ENCODE measurements around the gene CACNA1G. TPM values are rescaled to one million over a fixed set of nuclear protein-coding genes. Genes with fewer than 3 reads are reported as not detected.
A peak's percentile ranks its signal among the peaks of the same experiment; 100 is the strongest.

The CACNA1G gene
- total RNA-seq, 1 experiment from 2014 or later, result 6.7 TPM

DNA sequence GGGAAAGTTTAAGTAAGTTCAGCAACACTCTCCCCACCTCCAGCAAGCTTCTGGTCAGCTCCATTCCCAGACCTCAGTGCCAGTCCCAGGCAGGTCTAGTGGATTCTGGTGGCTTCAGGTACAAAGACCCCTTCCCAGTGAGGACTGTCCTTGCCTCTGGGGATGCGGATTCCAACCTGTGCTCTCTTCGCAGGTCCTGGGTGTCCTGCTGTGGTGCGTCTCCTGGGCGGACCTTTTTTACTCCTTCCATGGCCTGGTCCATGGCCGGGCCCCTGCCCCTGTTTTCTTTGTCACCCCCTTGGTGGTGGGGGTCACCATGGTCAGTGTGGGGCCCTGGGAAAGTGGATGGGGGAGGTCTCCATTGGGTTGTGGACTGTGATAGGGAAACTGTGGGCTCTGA lies 96.0 kb downstream of the CACNA1G start:
- Mint-ChIP-seq H3K36me3 (no peaks in the 10 kb centered on the region), H3K4me1 (peaks cover 8% of the 10 kb centered on the region), H3K9me3 (0 out of 2 replicates have a peak, but pooled peaks cover 3% of the 10 kb centered on the region), H3K27me3 (ENCODE audit: low read depth) (no peaks in the 10 kb centered on the region), H3K4me3 (no peak overlapping the region), H3K27ac (no peak overlapping the region)
- no peak; the same call in 1 of the 2 replicates for ATAC-seq
- DNase-seq (ENCODE audit: low spot score), result no peak
- POLR2A ChIA-PET, result no interaction called here
- CTCF ChIA-PET, result no interaction called here
- TF ChIP-seq, protein P1, sequence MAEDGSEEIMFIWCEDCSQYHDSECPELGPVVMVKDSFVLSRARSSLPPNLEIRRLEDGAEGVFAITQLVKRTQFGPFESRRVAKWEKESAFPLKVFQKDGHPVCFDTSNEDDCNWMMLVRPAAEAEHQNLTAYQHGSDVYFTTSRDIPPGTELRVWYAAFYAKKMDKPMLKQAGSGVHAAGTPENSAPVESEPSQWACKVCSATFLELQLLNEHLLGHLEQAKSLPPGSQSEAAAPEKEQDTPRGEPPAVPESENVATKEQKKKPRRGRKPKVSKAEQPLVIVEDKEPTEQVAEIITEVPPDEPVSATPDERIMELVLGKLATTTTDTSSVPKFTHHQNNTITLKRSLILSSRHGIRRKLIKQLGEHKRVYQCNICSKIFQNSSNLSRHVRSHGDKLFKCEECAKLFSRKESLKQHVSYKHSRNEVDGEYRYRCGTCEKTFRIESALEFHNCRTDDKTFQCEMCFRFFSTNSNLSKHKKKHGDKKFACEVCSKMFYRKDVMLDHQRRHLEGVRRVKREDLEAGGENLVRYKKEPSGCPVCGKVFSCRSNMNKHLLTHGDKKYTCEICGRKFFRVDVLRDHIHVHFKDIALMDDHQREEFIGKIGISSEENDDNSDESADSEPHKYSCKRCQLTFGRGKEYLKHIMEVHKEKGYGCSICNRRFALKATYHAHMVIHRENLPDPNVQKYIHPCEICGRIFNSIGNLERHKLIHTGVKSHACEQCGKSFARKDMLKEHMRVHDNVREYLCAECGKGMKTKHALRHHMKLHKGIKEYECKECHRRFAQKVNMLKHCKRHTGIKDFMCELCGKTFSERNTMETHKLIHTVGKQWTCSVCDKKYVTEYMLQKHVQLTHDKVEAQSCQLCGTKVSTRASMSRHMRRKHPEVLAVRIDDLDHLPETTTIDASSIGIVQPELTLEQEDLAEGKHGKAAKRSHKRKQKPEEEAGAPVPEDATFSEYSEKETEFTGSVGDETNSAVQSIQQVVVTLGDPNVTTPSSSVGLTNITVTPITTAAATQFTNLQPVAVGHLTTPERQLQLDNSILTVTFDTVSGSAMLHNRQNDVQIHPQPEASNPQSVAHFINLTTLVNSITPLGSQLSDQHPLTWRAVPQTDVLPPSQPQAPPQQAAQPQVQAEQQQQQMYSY (CRISPR knock-in tag; IDR thresholded peaks at IDR 0.05), result peak; percentile 45
- TF ChIP-seq, protein P2, sequence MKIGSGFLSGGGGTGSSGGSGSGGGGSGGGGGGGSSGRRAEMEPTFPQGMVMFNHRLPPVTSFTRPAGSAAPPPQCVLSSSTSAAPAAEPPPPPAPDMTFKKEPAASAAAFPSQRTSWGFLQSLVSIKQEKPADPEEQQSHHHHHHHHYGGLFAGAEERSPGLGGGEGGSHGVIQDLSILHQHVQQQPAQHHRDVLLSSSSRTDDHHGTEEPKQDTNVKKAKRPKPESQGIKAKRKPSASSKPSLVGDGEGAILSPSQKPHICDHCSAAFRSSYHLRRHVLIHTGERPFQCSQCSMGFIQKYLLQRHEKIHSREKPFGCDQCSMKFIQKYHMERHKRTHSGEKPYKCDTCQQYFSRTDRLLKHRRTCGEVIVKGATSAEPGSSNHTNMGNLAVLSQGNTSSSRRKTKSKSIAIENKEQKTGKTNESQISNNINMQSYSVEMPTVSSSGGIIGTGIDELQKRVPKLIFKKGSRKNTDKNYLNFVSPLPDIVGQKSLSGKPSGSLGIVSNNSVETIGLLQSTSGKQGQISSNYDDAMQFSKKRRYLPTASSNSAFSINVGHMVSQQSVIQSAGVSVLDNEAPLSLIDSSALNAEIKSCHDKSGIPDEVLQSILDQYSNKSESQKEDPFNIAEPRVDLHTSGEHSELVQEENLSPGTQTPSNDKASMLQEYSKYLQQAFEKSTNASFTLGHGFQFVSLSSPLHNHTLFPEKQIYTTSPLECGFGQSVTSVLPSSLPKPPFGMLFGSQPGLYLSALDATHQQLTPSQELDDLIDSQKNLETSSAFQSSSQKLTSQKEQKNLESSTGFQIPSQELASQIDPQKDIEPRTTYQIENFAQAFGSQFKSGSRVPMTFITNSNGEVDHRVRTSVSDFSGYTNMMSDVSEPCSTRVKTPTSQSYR (CRISPR knock-in tag; IDR thresholded peaks at IDR 0.05), result no peak

DNA sequence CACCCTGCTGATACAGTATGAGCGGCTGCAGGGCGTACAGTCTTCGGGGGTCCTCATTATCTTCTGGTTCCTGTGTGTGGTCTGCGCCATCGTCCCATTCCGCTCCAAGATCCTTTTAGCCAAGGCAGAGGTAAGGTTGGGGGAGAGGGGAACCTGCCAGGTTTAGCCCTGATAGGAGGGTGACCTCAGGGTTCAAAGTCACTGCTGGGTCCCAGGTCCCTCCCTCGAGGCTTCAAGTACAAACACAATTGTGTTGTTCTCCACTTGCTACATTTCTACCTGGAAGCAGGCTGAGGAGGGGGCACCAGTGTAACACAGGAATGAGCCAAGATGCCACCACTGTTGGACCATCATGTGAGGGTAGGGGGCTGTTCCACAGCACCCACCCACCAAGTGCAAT lies 96.5 kb downstream of the CACNA1G start:
- Mint-ChIP-seq H3K4me1 (peaks cover 14% of the 10 kb centered on the region), H3K27ac (no peak overlapping the region), H3K4me3 (no peak overlapping the region), H3K27me3 (ENCODE audit: low read depth) (no peaks in the 10 kb centered on the region), H3K9me3 (0 out of 2 replicates have a peak, but pooled peaks cover 3% of the 10 kb centered on the region), H3K36me3 (no peaks in the 10 kb centered on the region)
- TF ChIP-seq, protein P3, sequence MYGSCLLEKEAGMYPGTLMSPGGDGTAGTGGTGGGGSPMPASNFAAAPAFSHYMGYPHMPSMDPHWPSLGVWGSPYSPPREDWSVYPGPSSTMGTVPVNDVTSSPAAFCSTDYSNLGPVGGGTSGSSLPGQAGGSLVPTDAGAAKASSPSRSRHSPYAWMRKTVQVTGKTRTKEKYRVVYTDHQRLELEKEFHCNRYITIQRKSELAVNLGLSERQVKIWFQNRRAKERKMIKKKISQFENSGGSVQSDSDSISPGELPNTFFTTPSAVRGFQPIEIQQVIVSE (CRISPR knock-in tag; IDR thresholded peaks at IDR 0.05; ENCODE audit: borderline replicate concordance), result no peak
- ATAC-seq, result no peak
- ChIA-PET POLR2A (no interaction called here), CTCF (no interaction called here)
- no peak for DNase-seq (ENCODE audit: low spot score)

DNA sequence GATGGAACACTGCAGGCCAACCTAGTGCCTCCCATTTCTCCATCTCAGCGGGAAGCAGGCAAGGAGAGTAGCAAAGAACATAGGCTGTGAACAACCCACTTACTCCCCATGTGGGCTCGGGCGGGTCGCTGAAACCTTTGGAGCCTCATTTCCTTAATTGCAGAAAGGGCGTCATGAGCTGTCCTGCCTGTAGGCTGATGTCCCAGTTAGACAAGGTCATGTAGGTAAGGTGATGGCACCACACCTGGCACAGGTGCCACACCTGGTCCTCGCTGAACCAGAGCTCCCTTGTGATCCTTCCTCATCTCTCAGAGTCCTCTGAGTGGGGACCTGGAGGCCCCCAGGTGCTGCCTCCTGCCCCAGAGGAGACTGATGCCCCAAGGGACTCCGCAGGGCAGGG lies 97.1 kb downstream of the CACNA1G start:
- Mint-ChIP-seq H3K9me3 (0 out of 2 replicates have a peak, but pooled peaks cover under 1% of the 10 kb centered on the region), H3K27ac (no peak overlapping the region), H3K36me3 (no peaks in the 10 kb centered on the region), H3K27me3 (ENCODE audit: low read depth) (no peaks in the 10 kb centered on the region), H3K4me1 (peaks cover 16% of the 10 kb centered on the region), H3K4me3 (no peak overlapping the region)
- ChIA-PET POLR2A (no interaction called here), CTCF (no interaction called here)
- ATAC-seq (no peak), DNase-seq (ENCODE audit: low spot score) (no peak)
- TF ChIP-seq ZBTB21 (CRISPR knock-in tag; IDR thresholded peaks at IDR 0.05; ENCODE audit: borderline replicate concordance), result no peak
- no peak for TF ChIP-seq GTF2I (CRISPR knock-in tag; conservative IDR thresholded peaks at IDR 0.05)

DNA sequence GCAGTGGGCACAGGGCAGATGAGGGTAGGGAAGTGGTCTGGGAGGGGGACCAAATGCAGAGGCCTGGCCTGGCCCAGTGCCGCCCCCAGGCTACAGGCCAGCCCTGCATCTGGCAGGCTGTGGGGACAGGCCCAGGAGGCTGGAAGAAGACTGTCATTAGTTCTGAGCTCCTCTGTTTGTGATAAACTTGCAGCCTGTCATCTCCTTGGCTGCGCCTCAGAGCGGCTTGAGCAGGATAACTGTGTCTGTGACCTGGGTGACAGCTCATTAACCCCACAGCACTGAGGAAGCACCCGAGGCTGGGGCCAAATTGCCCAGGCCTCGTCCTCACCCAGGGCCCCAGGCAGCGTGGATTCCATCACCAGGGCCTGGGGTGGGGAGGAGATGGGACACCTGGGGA lies 98.1 kb downstream of the CACNA1G start:
- ChIA-PET POLR2A (no interaction called here), CTCF (interaction anchor here (0.6 to 2.2 kb wide), 7 partner anchors 11 to 39 kb away, joined by 3 to 9 read pairs (median 5); no protein-coding TSS in a partner anchor)
- H3K4me3 Mint-ChIP-seq, result no peak overlapping the region
- ATAC-seq (no peak), DNase-seq (ENCODE audit: low spot score) (no peak)
- no peaks in the 10 kb centered on the region for H3K27me3 Mint-ChIP-seq (ENCODE audit: low read depth)
- no peaks in the 10 kb centered on the region for H3K36me3 Mint-ChIP-seq
- no peak overlapping the region for H3K27ac Mint-ChIP-seq
- H3K4me1 Mint-ChIP-seq, result peaks cover 16% of the 10 kb centered on the region
- H3K9me3 Mint-ChIP-seq, result no peaks in the 10 kb centered on the region
- TF ChIP-seq TP53 (CRISPR knock-in tag; IDR thresholded peaks at IDR 0.05) (no peak), FOXP1 (CRISPR knock-in tag; IDR thresholded peaks at IDR 0.05; ENCODE audit: borderline replicate concordance) (no peak), ELF4 (CRISPR knock-in tag; IDR thresholded peaks at IDR 0.05; ENCODE audit: low read depth) (no peak), HMGA2 (CRISPR knock-in tag; IDR thresholded peaks at IDR 0.05) (no peak), EMX1 (CRISPR knock-in tag; IDR thresholded peaks at IDR 0.05) (no peak), CBFB (CRISPR knock-in tag; IDR thresholded peaks at IDR 0.05; ENCODE audit: low read depth) (no peak), JAZF1 (CRISPR knock-in tag; IDR thresholded peaks at IDR 0.05) (no peak), FOXJ3 (CRISPR knock-in tag; IDR thresholded peaks at IDR 0.05; ENCODE audit: borderline replicate concordance) (no peak)
- TF ChIP-seq, protein P4, sequence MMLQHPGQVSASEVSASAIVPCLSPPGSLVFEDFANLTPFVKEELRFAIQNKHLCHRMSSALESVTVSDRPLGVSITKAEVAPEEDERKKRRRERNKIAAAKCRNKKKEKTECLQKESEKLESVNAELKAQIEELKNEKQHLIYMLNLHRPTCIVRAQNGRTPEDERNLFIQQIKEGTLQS (CRISPR knock-in tag; conservative IDR thresholded peaks at IDR 0.05), result no peak
- TF ChIP-seq, protein P5, sequence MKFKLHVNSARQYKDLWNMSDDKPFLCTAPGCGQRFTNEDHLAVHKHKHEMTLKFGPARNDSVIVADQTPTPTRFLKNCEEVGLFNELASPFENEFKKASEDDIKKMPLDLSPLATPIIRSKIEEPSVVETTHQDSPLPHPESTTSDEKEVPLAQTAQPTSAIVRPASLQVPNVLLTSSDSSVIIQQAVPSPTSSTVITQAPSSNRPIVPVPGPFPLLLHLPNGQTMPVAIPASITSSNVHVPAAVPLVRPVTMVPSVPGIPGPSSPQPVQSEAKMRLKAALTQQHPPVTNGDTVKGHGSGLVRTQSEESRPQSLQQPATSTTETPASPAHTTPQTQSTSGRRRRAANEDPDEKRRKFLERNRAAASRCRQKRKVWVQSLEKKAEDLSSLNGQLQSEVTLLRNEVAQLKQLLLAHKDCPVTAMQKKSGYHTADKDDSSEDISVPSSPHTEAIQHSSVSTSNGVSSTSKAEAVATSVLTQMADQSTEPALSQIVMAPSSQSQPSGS (CRISPR knock-in tag; IDR thresholded peaks at IDR 0.05; ENCODE audit: borderline replicate concordance, low read depth), result no peak
- TF ChIP-seq, protein P6, sequence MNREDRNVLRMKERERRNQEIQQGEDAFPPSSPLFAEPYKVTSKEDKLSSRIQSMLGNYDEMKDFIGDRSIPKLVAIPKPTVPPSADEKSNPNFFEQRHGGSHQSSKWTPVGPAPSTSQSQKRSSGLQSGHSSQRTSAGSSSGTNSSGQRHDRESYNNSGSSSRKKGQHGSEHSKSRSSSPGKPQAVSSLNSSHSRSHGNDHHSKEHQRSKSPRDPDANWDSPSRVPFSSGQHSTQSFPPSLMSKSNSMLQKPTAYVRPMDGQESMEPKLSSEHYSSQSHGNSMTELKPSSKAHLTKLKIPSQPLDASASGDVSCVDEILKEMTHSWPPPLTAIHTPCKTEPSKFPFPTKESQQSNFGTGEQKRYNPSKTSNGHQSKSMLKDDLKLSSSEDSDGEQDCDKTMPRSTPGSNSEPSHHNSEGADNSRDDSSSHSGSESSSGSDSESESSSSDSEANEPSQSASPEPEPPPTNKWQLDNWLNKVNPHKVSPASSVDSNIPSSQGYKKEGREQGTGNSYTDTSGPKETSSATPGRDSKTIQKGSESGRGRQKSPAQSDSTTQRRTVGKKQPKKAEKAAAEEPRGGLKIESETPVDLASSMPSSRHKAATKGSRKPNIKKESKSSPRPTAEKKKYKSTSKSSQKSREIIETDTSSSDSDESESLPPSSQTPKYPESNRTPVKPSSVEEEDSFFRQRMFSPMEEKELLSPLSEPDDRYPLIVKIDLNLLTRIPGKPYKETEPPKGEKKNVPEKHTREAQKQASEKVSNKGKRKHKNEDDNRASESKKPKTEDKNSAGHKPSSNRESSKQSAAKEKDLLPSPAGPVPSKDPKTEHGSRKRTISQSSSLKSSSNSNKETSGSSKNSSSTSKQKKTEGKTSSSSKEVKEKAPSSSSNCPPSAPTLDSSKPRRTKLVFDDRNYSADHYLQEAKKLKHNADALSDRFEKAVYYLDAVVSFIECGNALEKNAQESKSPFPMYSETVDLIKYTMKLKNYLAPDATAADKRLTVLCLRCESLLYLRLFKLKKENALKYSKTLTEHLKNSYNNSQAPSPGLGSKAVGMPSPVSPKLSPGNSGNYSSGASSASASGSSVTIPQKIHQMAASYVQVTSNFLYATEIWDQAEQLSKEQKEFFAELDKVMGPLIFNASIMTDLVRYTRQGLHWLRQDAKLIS (CRISPR knock-in tag; IDR thresholded peaks at IDR 0.05; ENCODE audit: borderline replicate concordance), result no peak
